ENCODE measurements around the gene NT5C. TPM values are rescaled to one million over a fixed set of nuclear protein-coding genes. Genes with fewer than 3 reads are reported as not detected.
"Not testable (repeated sequence)": the region's sequence is repeated elsewhere in the genome, so short reads cannot be mapped to it uniquely, and the experiment has no call there.

Gene NT5C
- total and polyA plus RNA-seq, 4 experiments from 2014 or later, result 22.4 to 46.6 (median 36.3) TPM

DNA sequence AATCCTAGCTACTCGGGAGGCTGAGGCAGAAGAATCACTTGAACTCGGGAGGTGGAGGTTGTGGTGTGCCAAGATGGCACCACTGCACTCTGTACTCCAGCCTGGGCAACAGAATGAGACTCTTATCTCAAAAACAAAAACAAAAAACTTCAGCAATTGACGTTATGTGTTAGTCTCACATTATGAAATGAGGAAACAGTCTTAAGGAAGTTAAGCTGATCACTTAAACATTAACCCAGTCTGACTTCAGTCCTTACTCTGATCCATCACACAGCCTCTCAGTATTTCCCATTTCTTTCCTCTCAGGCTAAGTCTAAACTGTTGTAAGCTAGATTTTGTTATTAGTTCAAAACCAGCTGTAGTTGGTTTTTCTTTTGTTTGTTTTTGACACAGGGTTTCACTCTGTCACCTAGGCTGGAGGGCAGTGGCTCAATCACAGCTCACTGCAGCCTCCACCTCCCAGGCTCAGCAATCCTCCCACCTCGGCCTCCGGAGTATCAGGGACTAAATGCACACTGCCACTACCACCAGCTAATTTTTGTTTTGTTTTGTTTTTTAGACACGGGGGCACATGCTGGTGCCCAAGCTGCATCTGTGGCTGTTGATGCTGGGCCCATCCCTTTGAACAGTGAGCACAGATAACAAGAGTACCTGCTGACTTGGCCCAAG, 16.5 kb upstream of the NT5C start:
- intact Hi-C loops (cut with micrococcal nuclease), result no loop called here

DNA sequence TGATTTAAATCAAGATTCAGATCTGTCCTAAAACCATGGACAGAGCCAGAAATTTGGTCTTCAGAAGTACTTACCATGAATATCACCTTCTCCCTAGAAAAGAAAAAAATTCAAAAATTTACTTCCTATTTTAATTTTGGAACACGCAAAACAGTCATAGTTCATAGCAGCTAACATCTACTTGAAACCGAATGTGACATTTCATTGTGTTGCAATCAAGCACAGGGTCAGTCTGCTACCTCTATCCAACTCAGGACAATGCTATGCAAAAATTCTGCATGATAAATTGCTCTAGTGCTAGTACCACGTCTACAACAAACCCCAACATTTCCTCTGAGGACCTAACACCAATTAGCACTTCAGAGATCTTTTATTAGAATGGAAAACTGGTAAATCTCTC, 15.1 kb upstream of the NT5C start:
- H3K4me1 Mint-ChIP-seq, result peaks cover 8 to 12% (median 9%) of the 10 kb centered on the region in 4 donors
- no peaks in the 10 kb centered on the region for H3K9me3 Mint-ChIP-seq
- intact Hi-C loops (cut with micrococcal nuclease), result no loop called here
- no peaks in the 10 kb centered on the region for H3K27me3 Mint-ChIP-seq
- POLR2A ChIA-PET (ENCODE audit: partially characterized antibody), result no interaction called here
- Histone ChIP-seq H3K27ac (ENCODE audit: low read depth, low read length) (no peak overlapping the region), H3K27me3 (ENCODE audit: insufficient read depth, low read length) (no peaks in the 10 kb centered on the region), H3K36me3 (ENCODE audit: insufficient read depth, low read length) (peaks cover 27% of the 10 kb centered on the region), H3K4me3 (ENCODE audit: low read length in 2 of 2) (no peak overlapping the region), H3K9me3 (ENCODE audit: control insufficient read depth in 1 of 2, low read length in 2 of 2) (no peaks in the 10 kb centered on the region), H3K4me1 (ENCODE audit: insufficient read depth, low read length) (peaks cover 2% of the 10 kb centered on the region)
- DNase-seq, result no peak
- peaks cover 22 to 50% of the 10 kb centered on the region in 2 donors for H3K36me3 Mint-ChIP-seq
- no peak overlapping the region for H3K4me3 Mint-ChIP-seq
- CTCF ChIA-PET (ENCODE audit: partially characterized antibody), result interaction anchor here (2.7 kb wide), 1 partner anchor 33 kb away, joined by 15 read pairs; no protein-coding TSS in a partner anchor
- peak overlapping the region in 4 of 7 donors; percentile 60 to 92 (median 67) for H3K27ac Mint-ChIP-seq

More for the DNA sequence above, 16.5 kb upstream of the NT5C start:
- H3K27me3 Mint-ChIP-seq, result no peaks in the 10 kb centered on the region
- peaks cover 18 to 26% (median 20%) of the 10 kb centered on the region in 4 donors for H3K4me1 Mint-ChIP-seq
- peaks cover 27% of the 10 kb centered on the region for H3K36me3 ChIP-seq (ENCODE audit: insufficient read depth, low read length)
- no peaks in the 10 kb centered on the region for H3K9me3 Mint-ChIP-seq
- CTCF ChIA-PET (ENCODE audit: partially characterized antibody), result interaction anchor here (0.9 to 2.7 kb wide), 4 partner anchors 16 to 34 kb away, joined by 3 to 9 read pairs (median 6); partner anchors contain the start of gene NT5C
- H3K4me3 ChIP-seq (ENCODE audit: low read length in 2 of 2), result no peak overlapping the region
- H3K4me1 ChIP-seq (ENCODE audit: insufficient read depth, low read length), result peaks cover 14% of the 10 kb centered on the region
- H3K9me3 ChIP-seq (ENCODE audit: control insufficient read depth in 1 of 2, low read length in 2 of 2), result no peaks in the 10 kb centered on the region
- H3K27ac Mint-ChIP-seq, result peak overlapping the region in 4 of 7 donors; percentile 56 to 91 (median 69)
- peaks cover 22 to 49% of the 10 kb centered on the region in 2 donors for H3K36me3 Mint-ChIP-seq
- DNase-seq, result no peak
- H3K27me3 ChIP-seq (ENCODE audit: insufficient read depth, low read length), result no peaks in the 10 kb centered on the region
- no peak overlapping the region for H3K27ac ChIP-seq (ENCODE audit: low read depth, low read length)
- POLR2A ChIA-PET (ENCODE audit: partially characterized antibody), result interaction anchor here (1.0 to 1.2 kb wide), 3 partner anchors 23 to 141 kb away, joined by 3 read pairs; partner anchors contain the start of gene SLC25A19
- no peak overlapping the region for H3K4me3 Mint-ChIP-seq

DNA sequence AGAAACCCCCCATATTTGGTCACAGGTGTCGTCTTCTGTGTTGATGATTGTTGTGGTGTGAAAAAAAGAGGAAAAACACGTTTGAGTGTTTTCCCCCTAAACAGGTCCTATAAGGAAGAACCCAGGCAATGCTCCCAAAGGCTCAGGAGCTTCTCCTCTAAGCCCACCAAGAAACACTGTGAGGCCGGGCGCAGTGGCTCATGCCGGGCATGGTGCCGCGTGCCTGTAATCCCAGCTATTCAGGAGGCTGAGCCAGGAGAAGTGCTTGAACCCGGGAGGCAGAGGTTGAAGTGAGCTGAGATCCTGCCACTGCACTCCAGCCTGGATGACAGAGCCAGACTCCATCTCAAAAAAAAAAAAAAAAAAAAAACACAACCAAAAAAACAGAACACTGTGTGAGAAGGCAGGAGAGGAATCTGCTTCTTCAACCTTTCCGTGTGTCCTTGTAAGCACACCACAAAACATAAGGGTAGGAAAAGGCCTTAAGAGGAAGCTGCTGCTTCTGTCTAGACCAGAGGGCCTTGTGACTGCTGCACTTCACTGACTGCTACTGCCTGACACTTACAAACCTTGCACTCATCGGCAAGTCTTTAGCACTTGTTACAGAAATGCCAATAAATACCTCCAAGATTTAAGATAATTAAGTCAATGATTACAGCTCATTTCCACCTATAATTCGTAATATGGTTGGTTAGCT, 13.4 kb upstream of the NT5C start:
- peaks cover 27% of the 10 kb centered on the region for H3K36me3 ChIP-seq (ENCODE audit: insufficient read depth, low read length)
- H3K4me3 ChIP-seq (ENCODE audit: low read length in 2 of 2), result no peak overlapping the region
- Mint-ChIP-seq H3K4me1 (peaks cover 15 to 26% (median 21%) of the 10 kb centered on the region in 4 donors), H3K27ac (peak overlapping the region in 3 of 7 donors; percentile 42 to 70 (median 57)), H3K4me3 (no peak overlapping the region), H3K27me3 (no peaks in the 10 kb centered on the region), H3K9me3 (no peaks in the 10 kb centered on the region), H3K36me3 (peaks cover 25 to 57% of the 10 kb centered on the region in 2 donors)
- intact Hi-C loops (cut with micrococcal nuclease), result no loop called here
- POLR2A ChIA-PET (ENCODE audit: partially characterized antibody), result interaction anchor here (0.5 to 2.2 kb wide), 5 partner anchors 10 to 622 kb away, joined by 3 to 8 read pairs (median 3); partner anchors contain the start of genes JPT1 and NT5C
- no peaks in the 10 kb centered on the region for H3K27me3 ChIP-seq (ENCODE audit: insufficient read depth, low read length)
- no peak overlapping the region for H3K27ac ChIP-seq (ENCODE audit: low read depth, low read length)
- CTCF ChIA-PET (ENCODE audit: partially characterized antibody), result interaction anchor here (0.7 to 2.7 kb wide), 7 partner anchors 14 to 126 kb away, joined by 3 to 15 read pairs (median 3); partner anchors contain the start of genes MIF4GD and NT5C
- H3K4me1 ChIP-seq (ENCODE audit: insufficient read depth, low read length), result peaks cover 16% of the 10 kb centered on the region
- H3K9me3 ChIP-seq (ENCODE audit: control insufficient read depth in 1 of 2, low read length in 2 of 2), result no peaks in the 10 kb centered on the region
- no peak for DNase-seq

DNA sequence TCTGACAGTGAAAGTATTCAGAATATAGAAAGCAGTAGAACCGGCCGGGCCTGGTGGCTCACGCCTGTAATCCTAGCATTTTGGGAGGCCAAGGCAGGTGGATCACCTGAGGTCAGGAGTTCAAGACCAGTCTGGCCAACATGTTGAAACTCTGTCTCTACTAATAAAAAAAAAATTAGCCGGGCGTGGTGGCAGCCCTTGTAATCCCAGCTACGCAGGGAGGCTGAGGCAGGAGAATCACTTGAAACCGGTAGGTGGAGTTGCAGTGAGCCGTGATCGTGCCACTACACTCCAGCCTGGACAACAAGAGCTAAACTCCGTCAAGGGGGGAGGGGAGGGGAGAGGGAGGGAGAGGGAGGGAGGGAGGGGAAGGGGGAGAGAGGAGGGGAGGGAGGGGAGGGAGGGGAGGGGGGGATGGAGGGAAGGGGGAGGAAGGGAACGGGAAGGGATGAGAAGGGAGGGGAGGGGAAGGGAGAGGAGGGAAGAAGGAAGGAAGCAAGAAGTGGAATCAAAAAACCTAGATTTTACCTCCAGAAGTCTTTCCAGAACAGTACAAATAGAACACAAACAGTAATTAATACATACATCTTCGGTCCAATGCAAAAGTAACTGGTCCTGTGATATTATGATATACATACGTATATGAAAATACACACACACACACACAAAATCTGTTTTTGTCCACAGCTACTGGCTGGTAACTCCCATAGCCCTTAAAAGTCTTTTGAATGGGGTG, 10.9 kb upstream of the NT5C start:
- Histone ChIP-seq H3K27ac (ENCODE audit: low read depth, low read length) (no peak overlapping the region), H3K27me3 (ENCODE audit: insufficient read depth, low read length) (no peaks in the 10 kb centered on the region), H3K36me3 (ENCODE audit: insufficient read depth, low read length) (peaks cover 27% of the 10 kb centered on the region), H3K9me3 (ENCODE audit: control insufficient read depth in 1 of 2, low read length in 2 of 2) (no peaks in the 10 kb centered on the region), H3K4me1 (ENCODE audit: insufficient read depth, low read length) (peaks cover 16% of the 10 kb centered on the region), H3K4me3 (ENCODE audit: low read length in 2 of 2) (no peak overlapping the region)
- Mint-ChIP-seq H3K4me3 (no peak overlapping the region), H3K36me3 (peaks cover 18 to 40% of the 10 kb centered on the region in 2 donors), H3K27ac (peak overlapping the region in 1 of 7 donors; percentile 22), H3K27me3 (no peaks in the 10 kb centered on the region), H3K9me3 (no peaks in the 10 kb centered on the region), H3K4me1 (peaks cover 8 to 25% (median 15%) of the 10 kb centered on the region in 4 donors)
- no peak for DNase-seq
- POLR2A ChIA-PET (ENCODE audit: partially characterized antibody), result interaction anchor here (1.4 to 2.9 kb wide), 2 partner anchors 12 to 18 kb away, joined by 5 to 12 read pairs; partner anchors contain the start of gene JPT1
- CTCF ChIA-PET (ENCODE audit: partially characterized antibody), result interaction anchor here (2.0 kb wide), 1 partner anchor 59 kb away, joined by 6 read pairs; no protein-coding TSS in a partner anchor
- intact Hi-C loops (cut with micrococcal nuclease), result no loop called here

DNA sequence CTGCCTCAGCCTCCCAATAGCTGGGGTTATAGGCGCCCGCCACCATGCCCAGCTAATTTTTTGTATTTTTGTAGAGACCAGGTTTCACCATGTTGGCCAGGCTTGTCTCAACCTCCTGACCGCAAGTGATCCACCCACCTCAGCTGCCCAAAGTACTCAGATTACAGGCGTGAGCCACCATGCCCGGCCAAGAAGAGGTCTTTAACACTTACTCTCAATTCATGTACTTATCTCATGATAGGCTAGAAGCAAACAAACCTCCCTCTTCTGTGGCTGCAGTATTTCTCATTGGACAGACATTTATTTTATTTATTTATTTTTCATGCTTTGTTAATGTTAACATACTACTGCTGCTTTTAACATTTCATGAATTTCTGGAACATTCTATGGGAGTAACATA, 7.0 kb upstream of the NT5C start:
- intact Hi-C loops (cut with micrococcal nuclease), result no loop called here
- H3K4me3 ChIP-seq (ENCODE audit: low read length in 2 of 2), result no peak overlapping the region
- DNase-seq, result no peak
- peaks cover 16% of the 10 kb centered on the region for H3K4me1 ChIP-seq (ENCODE audit: insufficient read depth, low read length)
- Mint-ChIP-seq H3K27me3 (no peaks in the 10 kb centered on the region), H3K36me3 (peaks cover 3 to 22% of the 10 kb centered on the region in 2 donors), H3K4me1 (peaks cover 8 to 25% (median 12%) of the 10 kb centered on the region in 4 donors), H3K4me3 (no peak overlapping the region), H3K27ac (peak overlapping the region in 3 of 7 donors; percentile 12 to 32 (median 25)), H3K9me3 (no peaks in the 10 kb centered on the region)
- POLR2A ChIA-PET (ENCODE audit: partially characterized antibody), result interaction anchor here (1.3 kb wide), 1 partner anchor 25 kb away, joined by 6 read pairs; no protein-coding TSS in a partner anchor
- H3K36me3 ChIP-seq (ENCODE audit: insufficient read depth, low read length), result no peaks in the 10 kb centered on the region
- no peaks in the 10 kb centered on the region for H3K27me3 ChIP-seq (ENCODE audit: insufficient read depth, low read length)
- H3K9me3 ChIP-seq (ENCODE audit: control insufficient read depth in 1 of 2, low read length in 2 of 2), result no peaks in the 10 kb centered on the region
- H3K27ac ChIP-seq (ENCODE audit: low read depth, low read length), result no peak overlapping the region
- CTCF ChIA-PET (ENCODE audit: partially characterized antibody), result interaction anchor here (0.7 to 3.3 kb wide), 2 partner anchors 8 to 24 kb away, joined by 3 to 20 read pairs; no protein-coding TSS in a partner anchor

DNA sequence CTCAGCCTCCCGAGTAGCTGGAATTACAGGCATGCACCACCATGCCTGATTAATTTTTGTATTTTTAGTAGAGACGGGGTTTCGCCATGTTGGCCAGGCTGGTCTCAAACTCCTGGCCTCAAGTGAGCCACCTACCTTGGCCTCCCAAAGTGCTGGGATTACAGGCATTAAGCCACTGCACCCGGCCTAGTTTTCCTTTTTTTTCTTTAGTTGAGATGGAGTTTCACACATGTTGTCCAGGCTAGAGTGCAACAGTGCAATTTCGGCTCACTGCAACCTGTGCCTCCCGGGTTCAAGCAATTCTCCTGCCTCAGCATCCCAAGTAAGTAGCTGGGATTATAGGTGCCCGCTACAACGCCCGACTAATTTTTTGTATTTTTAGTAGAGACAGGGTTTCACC, 6.2 kb upstream of the NT5C start:
- H3K36me3 ChIP-seq (ENCODE audit: insufficient read depth, low read length); H3K4me3 ChIP-seq (ENCODE audit: low read length in 2 of 2); H3K27me3 Mint-ChIP-seq; H3K4me3 Mint-ChIP-seq; DNase-seq; H3K9me3 Mint-ChIP-seq; intact Hi-C loops (cut with micrococcal nuclease); H3K27me3 ChIP-seq (ENCODE audit: insufficient read depth, low read length); H3K27ac ChIP-seq (ENCODE audit: low read depth, low read length); H3K9me3 ChIP-seq (ENCODE audit: control insufficient read depth in 1 of 2, low read length in 2 of 2): not testable (repeated sequence)
- H3K27ac Mint-ChIP-seq, result peak overlapping the region in 3 of 7 donors; percentile 29 to 42 (median 31)
- peaks cover 21% of the 10 kb centered on the region for H3K4me1 ChIP-seq (ENCODE audit: insufficient read depth, low read length)
- POLR2A ChIA-PET (ENCODE audit: partially characterized antibody), result interaction anchor here (1.2 kb wide), 1 partner anchor 28 kb away, joined by 4 read pairs; the partner anchor contains the start of gene ARMC7
- peaks cover 8 to 25% (median 12%) of the 10 kb centered on the region in 4 donors for H3K4me1 Mint-ChIP-seq
- H3K36me3 Mint-ChIP-seq, result peaks cover 3 to 22% of the 10 kb centered on the region in 2 donors
- CTCF ChIA-PET (ENCODE audit: partially characterized antibody), result interaction anchor here (1.0 to 3.3 kb wide), 3 partner anchors 23 to 176 kb away, joined by 3 to 20 read pairs (median 4); no protein-coding TSS in a partner anchor
